ENCODE data around the gene PLXDC2. TPM values are rescaled to one million over a fixed set of nuclear protein-coding genes. Genes with fewer than 3 reads are reported as not detected.

The PLXDC2 gene
- total RNA-seq, 1 experiment from 2014 or later, result 38.7 TPM

- H3K27ac Mint-ChIP-seq, result no peak overlapping the region
- Histone ChIP-seq H3K23me2 (ENCODE audit: insufficient read length, low read depth, low read length, poor library complexity, severe bottlenecking) (no peaks in the 10 kb centered on the region), H4K20me1 (ENCODE audit: control insufficient read depth, insufficient read depth, insufficient read length) (no peaks in the 10 kb centered on the region), H3K79me1 (ENCODE audit: insufficient read depth, low read depth, low read length, poor library complexity, severe bottlenecking) (peaks cover 2% of the 10 kb centered on the region), H3T11ph (ENCODE audit: low read length) (no peak overlapping the region), H4K91ac (ENCODE audit: insufficient read length, low read depth, low read length) (no peak overlapping the region), H3K79me2 (ENCODE audit: insufficient read depth, low read length) (no peaks in the 10 kb centered on the region; the same call in 1 of the 2 replicates), H3K4me1 (ENCODE audit: insufficient read depth, low read length) (peaks cover 7% of the 10 kb centered on the region), H2AK5ac (ENCODE audit: insufficient read length, low read length) (no peak overlapping the region), H2AFZ (ENCODE audit: low read length) (no peak overlapping the region), H3K9me3 (ENCODE audit: control insufficient read depth, low read depth, low read length) (no peaks in the 10 kb centered on the region), H4K5ac (ENCODE audit: insufficient read length, low read depth, low read length) (no peak overlapping the region), H2BK12ac (ENCODE audit: insufficient read length, low read depth, low read length) (no peak overlapping the region), H4K8ac (replicated peaks; ENCODE audit: insufficient read length, low read depth, low read length) (no peak overlapping the region), H2BK5ac (ENCODE audit: insufficient read length, low read length) (no peak overlapping the region), H3K23ac (ENCODE audit: insufficient read length, low read depth, low read length) (no peak overlapping the region), H3K18ac (ENCODE audit: insufficient read length, low read depth, low read length) (no peak overlapping the region), H2BK20ac (ENCODE audit: low read depth, low read length, poor library complexity, severe bottlenecking) (no peak overlapping the region), H3K56ac (ENCODE audit: insufficient read length, low read depth, low read length) (no peak overlapping the region), H3K27ac (ENCODE audit: insufficient read length, low read depth, low read length) (no peak overlapping the region), H2BK120ac (ENCODE audit: low read depth, low read length, poor library complexity, severe bottlenecking) (no peak overlapping the region), H3K9ac (ENCODE audit: extremely low read depth, insufficient read length, low read length) (no peak overlapping the region), H2BK15ac (ENCODE audit: low read depth, low read length) (no peak overlapping the region), H3K14ac (ENCODE audit: insufficient read depth, low read length) (no peak overlapping the region), H3K4me2 (ENCODE audit: insufficient read depth, insufficient read length, low read length) (no peak overlapping the region), H3K4ac (ENCODE audit: low read depth, low read length) (no peak overlapping the region), H3K27me3 (ENCODE audit: insufficient read depth, low read length) (no peaks in the 10 kb centered on the region)
- WGBS (ENCODE audit: extremely low coverage, insufficient read length, low lambda C conversion rate), result no CpG with 5 or more reads among the region's 4 CpGs
- H3K9me3 Mint-ChIP-seq, result peaks cover 0 to 7% of the 10 kb centered on the region in 2 experiments; a peak in 3 of 5 replicates
- no peak for DNase-seq
- no peaks in the 10 kb centered on the region for H3K27me3 Mint-ChIP-seq (ENCODE audit: low read depth)
- H3K4me3 Mint-ChIP-seq, result no peak overlapping the region
- peaks cover 0 to 6% (median 4%) of the 10 kb centered on the region in 3 experiments; a peak in 4 of 7 replicates for H3K36me3 Mint-ChIP-seq (ENCODE audit: insufficient read depth in 1 of 3, low read depth in 3 of 3)
- H3K4me1 Mint-ChIP-seq, result peaks cover 19 to 24% of the 10 kb centered on the region in 2 experiments
- no peak for TF ChIP-seq CTCF (conservative IDR thresholded peaks at IDR 0.05)
Measured at GRCh38 chr10:19918794-19919193, 102.6 kb downstream of the PLXDC2 start.

Data from H9 (cell line).